Upper lobe of right lung (tissue), 1 donor: ENCODE data around the gene TXNDC16. TPM values are rescaled to one million over a fixed set of nuclear protein-coding genes. Genes with fewer than 3 reads are reported as not detected.
"Not testable (repeated sequence)": the region's sequence is repeated elsewhere in the genome, so short reads cannot be mapped to it uniquely, and the experiment has no call there.

ENCODE experiments used
- ATAC-seq: fragments of 200-7000 bp; cut with Tn5 transposase; one replicate; pipeline ENCODE4 v1.9.1; 2020; ENCODE audit warnings: mild to moderate bottlenecking, moderate library complexity
- DNase-seq: peaks from one replicate; pipeline ENCODE4 v3.0.0-alpha.2; 2020
- H3K27ac ChIP-seq: fragments of 200-600 bp; one replicate; pipeline ENCODE4 v1.8.0; 2022
- H3K27me3 ChIP-seq: fragments of 200-600 bp; one replicate; pipeline ENCODE4 v1.8.0; 2022; ENCODE audit warnings: mild to moderate bottlenecking
- H3K36me3 ChIP-seq: fragments of 200-600 bp; one replicate; pipeline ENCODE4 v1.8.0; 2022
- H3K4me1 ChIP-seq: fragments of 200-600 bp; one replicate; pipeline ENCODE4 v1.8.0; 2022
- H3K4me3 ChIP-seq: fragments of 200-600 bp; one replicate; pipeline ENCODE4 v1.8.0; 2022; ENCODE audit warnings: mild to moderate bottlenecking
- H3K9me3 ChIP-seq: fragments of 200-600 bp; one replicate; pipeline ENCODE4 v1.8.0; 2022
- intact Hi-C: fragments of 100-400 bp; cut with DNase I; formaldehyde crosslinking; loops from one replicate; pipeline ENCODE4 v1.11.0; 2022
- total RNA-seq: library from RNA; stranded (reverse); fragmentation: NEBNext Ultra II Directional; extraction: Animal tissue kit (Norgen Biotek cat#: 25700); gene quantifications from one replicate; pipeline ENCODE4 v1.2.1, GENCODE V29; 2021
- TF ChIP-seq, protein P1 (sequence below): fragments of 200-600 bp; IDR thresholded peaks from one replicate; pipeline ENCODE4 v1.8.0; 2022; ENCODE audit warnings: antibody characterized with exemption
- donor health status: DM: no; HTN: yes; CAD: no; lungs with severe emphysema.

The TXNDC16 gene
- total RNA-seq, 1 donor from 2014 or later, result 5.1 TPM

DNA sequence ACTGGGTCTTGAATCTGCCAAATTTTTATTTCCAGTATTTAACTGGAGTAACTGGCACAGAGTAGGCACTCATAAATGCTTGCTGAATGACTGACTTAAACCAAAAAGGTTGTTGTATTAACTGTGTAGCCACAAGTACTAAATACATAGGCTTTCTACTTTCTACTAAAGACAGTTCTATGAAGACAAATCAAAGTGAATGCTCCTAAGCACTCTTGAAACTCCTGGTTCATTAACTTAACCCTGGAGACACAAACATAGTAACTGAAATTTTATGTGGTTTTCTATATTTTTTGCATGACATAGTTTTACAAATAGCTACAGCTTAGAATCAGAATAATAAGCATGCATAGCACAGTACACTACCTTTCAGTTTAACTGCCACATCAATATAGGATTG is 70.4 kb downstream of the TXNDC16 start:
- Histone ChIP-seq H3K27ac (no peak overlapping the region), H3K4me3 (no peak overlapping the region), H3K4me1 (no peaks in the 10 kb centered on the region), H3K9me3 (no peaks in the 10 kb centered on the region), H3K36me3 (no peaks in the 10 kb centered on the region), H3K27me3 (no peaks in the 10 kb centered on the region)
- TF ChIP-seq, protein P1, sequence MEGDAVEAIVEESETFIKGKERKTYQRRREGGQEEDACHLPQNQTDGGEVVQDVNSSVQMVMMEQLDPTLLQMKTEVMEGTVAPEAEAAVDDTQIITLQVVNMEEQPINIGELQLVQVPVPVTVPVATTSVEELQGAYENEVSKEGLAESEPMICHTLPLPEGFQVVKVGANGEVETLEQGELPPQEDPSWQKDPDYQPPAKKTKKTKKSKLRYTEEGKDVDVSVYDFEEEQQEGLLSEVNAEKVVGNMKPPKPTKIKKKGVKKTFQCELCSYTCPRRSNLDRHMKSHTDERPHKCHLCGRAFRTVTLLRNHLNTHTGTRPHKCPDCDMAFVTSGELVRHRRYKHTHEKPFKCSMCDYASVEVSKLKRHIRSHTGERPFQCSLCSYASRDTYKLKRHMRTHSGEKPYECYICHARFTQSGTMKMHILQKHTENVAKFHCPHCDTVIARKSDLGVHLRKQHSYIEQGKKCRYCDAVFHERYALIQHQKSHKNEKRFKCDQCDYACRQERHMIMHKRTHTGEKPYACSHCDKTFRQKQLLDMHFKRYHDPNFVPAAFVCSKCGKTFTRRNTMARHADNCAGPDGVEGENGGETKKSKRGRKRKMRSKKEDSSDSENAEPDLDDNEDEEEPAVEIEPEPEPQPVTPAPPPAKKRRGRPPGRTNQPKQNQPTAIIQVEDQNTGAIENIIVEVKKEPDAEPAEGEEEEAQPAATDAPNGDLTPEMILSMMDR, result no peak
- no peak for ATAC-seq
- intact Hi-C loops, result no loop called here
- no peak for DNase-seq

DNA sequence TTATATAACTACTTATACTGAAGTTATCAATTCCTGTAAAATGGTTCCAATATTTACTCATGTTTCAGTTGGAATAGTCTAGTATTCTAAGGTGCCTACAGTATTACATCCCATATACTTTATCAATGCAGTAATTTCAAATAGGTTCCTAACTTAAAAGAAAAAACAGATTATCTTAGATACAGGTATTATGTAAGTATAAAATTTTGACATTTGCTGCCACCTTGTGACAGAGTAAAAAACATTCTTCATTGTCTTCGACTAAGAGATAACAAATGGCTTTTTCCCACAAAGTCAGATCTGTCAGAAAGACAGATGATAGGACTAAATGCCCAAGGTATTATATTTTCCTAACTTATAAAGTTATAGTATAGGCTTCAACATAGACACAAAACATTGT is 78.7 kb downstream of the TXNDC16 start:
- ATAC-seq (peak; percentile 39), DNase-seq (no peak)
- TF ChIP-seq, protein P1, result peak; percentile 44
- Histone ChIP-seq H3K4me3 (no peak overlapping the region), H3K9me3 (no peaks in the 10 kb centered on the region), H3K27me3 (no peaks in the 10 kb centered on the region), H3K27ac (no peak overlapping the region), H3K36me3 (peaks cover 4% of the 10 kb centered on the region), H3K4me1 (no peaks in the 10 kb centered on the region)
- intact Hi-C loops, result no loop called here

DNA sequence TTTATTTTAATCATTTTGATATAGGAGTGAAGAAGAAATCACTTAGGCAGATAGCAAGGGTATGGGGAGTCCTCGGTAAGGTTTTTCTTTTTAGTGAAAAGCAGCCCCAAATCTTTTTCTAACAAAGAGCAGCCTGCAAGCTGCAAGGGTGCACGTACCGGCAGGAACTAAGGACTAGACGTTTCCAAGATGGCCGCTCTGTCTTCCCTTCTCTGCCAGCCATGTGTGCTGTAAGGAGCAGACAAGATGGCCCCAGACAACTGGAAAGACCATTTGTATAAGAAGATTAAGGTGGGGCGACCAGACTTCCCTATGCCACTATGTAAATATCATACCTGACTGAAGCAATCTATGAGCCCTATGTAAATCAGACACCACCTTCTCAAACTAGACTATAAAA is 79.6 kb downstream of the TXNDC16 start:
- TF ChIP-seq, protein P1, result no peak
- Histone ChIP-seq H3K27ac (no peak overlapping the region), H3K27me3 (no peaks in the 10 kb centered on the region), H3K9me3 (no peaks in the 10 kb centered on the region), H3K4me3 (no peak overlapping the region), H3K4me1 (no peaks in the 10 kb centered on the region), H3K36me3 (peaks cover 4% of the 10 kb centered on the region)
- ATAC-seq (no peak), DNase-seq (no peak)
- intact Hi-C loops, result no loop called here

DNA sequence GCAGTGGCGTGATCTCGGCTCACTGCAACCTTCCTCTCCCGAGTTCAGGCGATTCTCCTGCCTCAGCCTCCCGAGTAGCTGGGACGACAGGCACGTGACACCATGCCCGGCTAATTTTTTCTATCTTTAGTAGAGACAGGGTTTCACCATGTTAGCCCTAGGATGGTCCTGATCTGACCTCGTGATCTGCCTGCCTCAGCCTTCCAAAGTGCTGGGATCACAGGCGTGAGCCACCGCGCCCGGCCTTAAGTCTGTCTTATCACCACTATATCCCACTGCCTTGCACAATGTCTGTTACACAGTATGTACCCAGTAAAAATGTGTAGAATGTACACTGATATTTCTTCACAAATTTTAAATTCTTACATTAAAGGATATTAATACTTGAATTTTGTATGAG is 80.1 kb downstream of the TXNDC16 start:
- intact Hi-C loops, H3K9me3 ChIP-seq, H3K36me3 ChIP-seq, H3K27me3 ChIP-seq, H3K27ac ChIP-seq, H3K4me3 ChIP-seq, H3K4me1 ChIP-seq, DNase-seq, ATAC-seq: not testable (repeated sequence)

DNA sequence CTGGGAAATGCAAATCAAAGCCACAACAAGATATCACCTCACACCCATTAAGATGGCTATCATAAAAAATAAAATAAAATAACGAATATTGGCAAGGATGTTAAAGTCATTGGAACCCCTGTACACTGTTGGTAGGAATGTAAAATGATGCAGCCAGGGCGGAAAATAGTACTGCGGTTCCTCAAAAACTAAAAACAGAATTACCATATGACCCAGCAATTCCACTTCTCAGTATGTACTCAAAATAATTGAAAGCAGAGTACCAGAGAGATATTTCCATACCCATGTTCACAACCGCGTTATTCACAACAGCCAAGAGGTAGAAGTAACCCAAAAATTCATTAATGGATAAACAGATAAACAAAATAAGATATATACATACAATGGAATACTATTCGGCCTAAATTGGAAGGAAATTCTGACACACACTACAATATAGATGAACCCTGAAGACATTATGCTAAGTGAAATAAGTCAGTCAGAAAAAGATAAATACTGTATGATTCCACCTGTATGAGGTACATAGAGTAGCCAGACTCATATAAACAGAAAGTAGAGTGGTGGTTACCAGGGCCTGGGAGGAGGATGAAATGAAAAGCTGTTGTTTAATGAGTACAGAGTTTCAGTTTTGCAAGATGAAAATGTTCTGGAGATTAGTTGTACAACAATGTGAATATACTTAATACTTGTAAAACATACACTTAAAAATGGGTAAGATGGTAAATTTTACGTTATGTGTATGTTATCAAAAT is 84.6 kb downstream of the TXNDC16 start:
- Histone ChIP-seq H3K4me3 (no peak overlapping the region), H3K4me1 (no peaks in the 10 kb centered on the region), H3K27ac (no peak overlapping the region), H3K9me3 (no peaks in the 10 kb centered on the region), H3K36me3 (peaks cover 4% of the 10 kb centered on the region), H3K27me3 (no peaks in the 10 kb centered on the region)
- intact Hi-C loops, result no loop called here
- ATAC-seq, result no peak
- TF ChIP-seq, protein P1, result no peak
- no peak for DNase-seq

DNA sequence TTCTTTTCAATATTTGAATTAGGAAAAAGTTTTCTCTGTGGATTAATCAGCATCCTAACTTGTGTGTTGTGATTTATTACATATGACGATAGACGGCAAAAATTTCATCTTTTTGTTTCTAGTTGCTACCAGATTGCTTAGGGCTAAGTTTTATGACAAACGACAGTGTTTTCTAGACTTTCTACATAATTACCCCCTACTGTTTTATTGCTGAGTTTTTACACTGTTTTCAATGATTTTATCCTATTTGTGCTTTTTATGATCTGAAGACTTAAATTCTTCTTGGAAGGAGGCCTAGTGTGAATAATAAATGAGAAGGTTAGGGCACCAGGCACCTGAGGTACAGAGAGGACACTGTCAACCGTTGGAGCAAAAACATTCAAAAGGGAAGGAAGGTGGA is 88.1 kb downstream of the TXNDC16 start:
- DNase-seq (no peak), ATAC-seq (no peak)
- Histone ChIP-seq H3K9me3 (peaks cover 4% of the 10 kb centered on the region), H3K4me1 (no peaks in the 10 kb centered on the region), H3K27me3 (no peaks in the 10 kb centered on the region), H3K36me3 (peaks cover 4% of the 10 kb centered on the region), H3K4me3 (no peak overlapping the region), H3K27ac (no peak overlapping the region)
- TF ChIP-seq, protein P1, result no peak
- intact Hi-C loops, result no loop called here
